GM20000 (cell line): Measurements from ENCODE around the gene ZNF500.

Experiments used
- DNase-seq: peaks from one replicate; pipeline ENCODE4 v3.0.0; 2012; ENCODE audit warnings: low spot score
- CTCF ChIP-seq: IDR thresholded peaks from 2 replicates; pipeline ENCODE4 v1.5.1; 2012; ENCODE audit warnings: mild to moderate bottlenecking, control low read depth; ENCODE audit errors: extremely low read depth, missing control alignments

The ZNF500 gene

GRCh38 chr16:4704913-4705312, 62.0 kb downstream of the ZNF500 start:
- no peak for TF ChIP-seq CTCF
- DNase-seq = no peak

GRCh38 chr16:4704491-4704890, 62.5 kb downstream of the ZNF500 start:
- TF ChIP-seq CTCF = no peak
- DNase-seq = no peak

DNA sequence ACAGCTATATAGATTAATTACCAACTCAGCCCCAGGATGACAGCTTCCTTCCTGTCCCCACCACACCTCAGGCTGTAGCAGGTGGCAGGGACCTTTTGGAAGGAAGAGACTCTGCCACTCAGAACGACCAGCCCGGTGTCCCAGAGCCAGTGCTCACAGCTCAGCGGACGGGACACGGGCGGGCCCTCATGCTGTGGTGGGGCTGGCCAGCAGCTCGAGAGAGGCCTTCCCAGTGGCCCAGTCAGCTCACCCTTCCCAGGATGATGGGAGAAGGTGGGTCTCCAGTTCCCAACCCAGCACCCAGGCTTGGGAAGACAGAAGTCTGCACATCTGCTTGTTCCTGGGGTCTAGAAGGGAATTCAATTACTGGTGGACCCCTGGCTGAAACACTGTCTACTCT, 63.1 kb downstream of the ZNF500 start:
- no peak for TF ChIP-seq CTCF
- DNase-seq = no peak

DNA sequence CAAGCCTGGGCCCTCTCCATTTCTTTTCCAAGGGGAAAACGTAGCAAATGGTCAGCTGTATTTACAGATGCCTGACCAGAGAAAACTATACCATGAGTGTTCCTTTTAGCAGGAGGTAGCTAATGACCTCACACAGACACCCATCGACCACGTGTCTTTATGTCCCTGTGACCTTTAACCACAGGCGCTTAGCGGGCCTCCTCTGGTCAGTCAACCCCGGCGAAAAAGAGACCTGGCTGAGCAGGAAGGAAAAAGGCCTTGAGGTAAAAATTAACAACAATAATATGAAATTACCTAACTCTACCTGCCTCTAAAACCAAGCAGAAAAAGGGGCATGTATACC, 64.5 kb downstream of the ZNF500 start:
- TF ChIP-seq CTCF = no peak
- DNase-seq = no peak

DNA sequence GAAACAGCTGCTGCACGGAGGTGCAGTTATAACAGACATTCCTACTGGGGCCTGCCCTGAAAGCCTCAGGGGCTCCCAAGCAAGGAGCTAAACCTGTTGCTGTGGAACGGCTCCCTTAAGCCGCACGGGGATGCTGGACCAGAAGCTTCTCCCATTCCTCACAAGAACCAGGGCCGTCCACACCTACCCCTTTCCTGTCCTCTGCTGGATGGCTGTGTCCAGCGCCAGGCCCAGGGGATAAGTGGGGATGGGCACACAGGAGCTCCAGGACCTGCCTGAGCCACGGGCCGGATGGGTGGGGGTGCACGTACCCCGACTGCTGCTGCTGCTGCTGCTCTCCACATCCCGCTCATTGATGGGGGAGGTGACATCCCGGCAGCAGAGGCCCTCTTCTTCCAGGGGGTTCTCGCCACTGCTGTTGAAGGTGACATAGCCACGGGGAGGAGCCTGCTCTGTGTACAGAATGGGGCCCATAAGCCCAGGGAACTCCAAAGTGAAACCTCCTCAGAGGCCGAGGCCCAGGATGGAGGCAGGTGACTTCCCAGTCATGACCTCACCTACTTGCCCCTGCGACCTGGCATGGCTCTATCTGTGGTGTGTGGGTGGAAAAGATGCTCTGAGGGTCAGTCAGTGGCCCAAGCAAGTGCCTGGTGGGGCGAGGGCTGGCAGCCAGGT, 65.0 kb downstream of the ZNF500 start:
- no peak for DNase-seq
- no peak for TF ChIP-seq CTCF

- TF ChIP-seq CTCF = no peak
- DNase-seq = no peak
Measured at GRCh38 chr16:4700997-4701743, 65.8 kb downstream of the ZNF500 start.

GRCh38 chr16:4700380-4700996, 66.5 kb downstream of the ZNF500 start:
- DNase-seq = no peak
- TF ChIP-seq CTCF = no peak
